CD4-positive, alpha-beta T cell treated with Interleukin-21 for 1 hour (primary cell): Measurements from ENCODE around the gene TTLL9.

ENCODE experiments used
- DNase-seq: peaks from one replicate; pipeline ENCODE4 v3.0.0-alpha.2; 2020

The TTLL9 gene

DNA sequence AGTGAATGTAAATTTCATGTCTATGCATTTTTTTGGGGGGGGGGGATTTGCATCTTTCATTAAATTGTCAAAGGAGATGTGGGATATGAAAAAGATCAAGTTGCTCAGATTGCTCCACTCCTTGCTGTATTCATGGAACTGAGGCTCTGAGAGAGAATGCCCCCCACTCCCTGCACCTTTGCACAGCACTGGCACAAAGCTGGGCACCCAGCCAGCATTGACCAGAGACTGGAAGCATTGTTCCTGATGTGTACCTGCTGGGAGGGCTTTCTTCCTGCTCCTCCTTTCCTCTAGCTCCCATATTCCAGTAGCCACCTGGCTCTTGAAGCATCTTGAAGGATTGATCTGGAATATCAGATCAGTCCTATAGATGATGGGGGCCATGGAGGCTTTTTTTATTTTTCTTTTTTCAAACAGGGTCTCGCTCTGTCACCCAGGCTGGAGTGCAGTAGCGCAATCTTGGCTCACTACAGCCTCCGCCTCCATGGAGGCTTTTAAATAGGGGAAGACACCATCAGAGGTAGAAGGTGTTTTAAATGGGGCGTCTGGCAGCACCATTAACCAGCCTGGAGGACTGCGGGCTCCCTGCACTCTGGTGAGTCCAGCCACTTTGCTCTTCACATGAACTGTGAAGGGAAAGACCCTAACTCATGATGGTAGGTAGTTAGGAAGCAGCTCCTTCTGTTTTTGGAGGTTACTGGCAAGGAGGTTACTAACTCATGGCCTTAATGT lies 11.0 kb upstream of the TTLL9 start:
- no peak for DNase-seq

DNA sequence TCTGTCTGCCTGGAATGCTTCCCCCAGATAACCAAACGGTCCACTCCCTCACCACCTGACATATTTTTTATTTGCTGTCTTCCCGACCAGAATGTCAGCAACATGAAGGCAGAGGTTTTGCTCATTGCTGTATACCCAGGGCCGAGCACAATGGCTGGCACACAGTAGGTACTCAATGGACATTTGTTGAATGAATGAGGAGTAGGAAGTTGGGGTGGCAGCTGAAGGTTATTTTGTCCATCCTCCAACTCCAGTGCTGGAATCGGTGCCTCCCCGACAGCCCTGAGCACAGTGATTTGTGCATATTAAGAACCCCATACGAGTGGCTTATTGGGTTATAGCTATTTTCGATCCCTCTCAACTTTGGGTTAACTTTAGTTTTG lies 10.4 kb upstream of the TTLL9 start:
- DNase-seq = no peak

DNA sequence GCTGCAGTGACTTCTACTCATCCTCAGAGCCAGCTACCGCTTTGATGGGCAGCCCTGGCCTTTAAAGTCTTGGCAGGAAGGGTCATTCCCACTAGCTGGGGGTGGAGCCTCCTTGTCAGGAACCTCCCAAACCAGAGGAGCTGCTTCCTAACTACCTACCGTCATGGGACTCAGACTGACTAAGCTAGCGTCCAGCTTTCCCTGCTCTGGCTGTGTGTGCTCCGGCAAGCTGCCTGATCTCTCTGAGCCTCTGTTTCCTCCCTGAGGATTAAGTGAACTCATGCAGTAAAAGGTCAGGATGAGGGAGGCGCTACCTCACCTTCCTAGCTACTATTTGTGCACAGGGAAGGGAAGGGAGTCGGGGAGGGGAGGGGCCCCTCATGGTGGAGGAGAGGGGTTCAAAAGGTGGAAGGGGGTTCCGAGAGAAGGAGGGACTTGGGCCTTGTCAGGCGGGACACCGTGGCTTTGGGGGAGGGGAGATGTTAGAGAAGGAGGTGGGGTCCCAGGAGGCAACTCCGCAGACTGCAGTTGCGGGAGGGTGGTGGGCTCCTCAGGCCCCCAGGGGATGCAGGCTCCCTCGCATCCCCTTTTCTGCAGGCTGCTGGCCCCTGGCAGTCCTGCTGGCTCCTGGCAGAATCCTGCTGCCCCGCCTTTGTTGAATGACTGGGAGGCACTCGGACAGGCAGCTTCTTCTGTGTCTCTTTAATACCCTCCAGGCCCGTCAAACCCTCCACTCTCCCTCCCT lies 9.9 kb upstream of the TTLL9 start:
- DNase-seq = no peak

DNA sequence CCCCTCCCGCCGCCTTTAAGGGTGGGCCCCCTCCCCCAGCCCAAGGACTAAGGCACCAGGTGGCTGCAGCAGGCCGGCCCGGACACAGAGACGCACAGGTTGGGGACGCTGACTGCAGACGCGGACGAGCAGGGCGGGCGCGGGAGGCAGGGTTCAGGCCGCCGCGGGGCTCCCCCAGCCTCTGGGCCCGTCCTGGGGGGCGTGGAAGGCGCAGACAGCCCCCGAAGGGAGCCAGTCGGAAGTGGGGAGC lies 9.4 kb upstream of the TTLL9 start:
- no peak for DNase-seq

DNA sequence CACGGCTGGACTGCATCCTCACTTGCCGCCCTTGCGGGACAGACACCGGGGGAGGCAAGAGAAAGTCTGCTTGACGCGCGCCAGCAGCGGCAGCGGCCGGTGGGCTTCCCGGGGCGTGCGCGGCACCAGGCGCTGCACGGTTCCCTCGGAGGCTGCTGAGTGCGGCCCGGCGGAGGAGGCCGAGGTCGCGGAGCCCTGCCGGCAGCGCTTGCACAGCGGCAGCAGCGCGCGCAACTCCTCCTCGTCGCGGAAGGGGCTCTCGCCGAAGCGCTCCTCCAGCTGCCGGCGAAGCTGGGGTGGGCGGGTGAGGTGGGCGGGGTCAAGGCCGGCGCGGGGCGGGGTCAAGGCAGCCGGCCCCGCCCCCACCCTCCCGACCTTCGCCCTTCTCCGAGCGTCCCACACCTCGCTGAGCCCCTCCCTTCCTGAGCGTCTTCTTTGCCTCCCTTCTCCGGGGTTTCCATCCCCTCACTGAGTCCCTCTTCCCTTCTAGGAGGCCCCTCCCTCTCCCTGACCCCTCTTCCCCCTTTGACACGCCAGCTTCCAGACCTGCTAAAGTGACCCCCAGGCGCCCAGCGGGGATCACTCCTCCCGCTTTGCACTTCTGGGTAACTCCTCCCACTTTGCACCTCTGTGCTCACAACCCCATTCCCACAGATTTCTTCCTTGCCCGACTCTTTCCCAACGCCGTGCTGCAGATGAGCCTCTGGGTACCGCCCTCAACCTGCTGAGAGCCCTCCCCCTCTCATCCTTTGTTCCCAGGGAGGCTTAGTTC lies 8.9 kb upstream of the TTLL9 start:
- peak; percentile 74 for DNase-seq

DNA sequence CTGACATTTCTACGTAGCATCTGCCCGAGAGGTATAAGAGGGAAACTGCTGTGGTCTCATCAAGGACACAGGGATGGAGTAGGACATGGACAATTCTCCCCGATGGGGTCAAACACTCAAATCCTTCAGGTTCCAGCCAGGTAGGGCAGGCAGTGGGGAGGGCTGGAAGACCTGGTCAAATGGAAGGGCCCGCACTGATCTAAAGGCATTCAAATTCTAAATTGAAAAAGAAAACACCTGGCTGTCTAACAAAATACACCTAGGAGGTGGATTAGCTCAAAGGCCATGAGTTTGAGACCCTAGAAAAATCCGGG lies 8.3 kb upstream of the TTLL9 start:
- DNase-seq = no peak

DNA sequence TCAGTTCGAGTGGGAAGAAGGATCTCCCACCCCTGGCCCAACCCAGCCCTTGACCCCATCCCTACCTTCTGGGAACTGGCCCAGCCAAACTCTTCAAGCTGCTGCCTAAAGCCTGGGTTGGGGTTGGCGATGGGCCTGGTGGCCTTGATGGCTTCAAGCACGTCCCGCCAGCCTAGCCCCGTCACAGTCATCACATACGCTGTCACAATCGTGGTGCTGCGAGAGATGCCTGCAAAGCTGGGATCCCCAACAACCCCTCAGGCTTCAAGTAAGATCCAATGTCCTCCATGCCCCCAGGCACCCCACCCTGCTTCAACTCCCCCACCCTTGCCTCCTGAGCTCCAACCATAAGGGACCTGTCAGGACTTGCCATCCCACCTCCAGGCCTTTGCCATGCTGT lies 7.9 kb upstream of the TTLL9 start:
- no peak for DNase-seq

DNA sequence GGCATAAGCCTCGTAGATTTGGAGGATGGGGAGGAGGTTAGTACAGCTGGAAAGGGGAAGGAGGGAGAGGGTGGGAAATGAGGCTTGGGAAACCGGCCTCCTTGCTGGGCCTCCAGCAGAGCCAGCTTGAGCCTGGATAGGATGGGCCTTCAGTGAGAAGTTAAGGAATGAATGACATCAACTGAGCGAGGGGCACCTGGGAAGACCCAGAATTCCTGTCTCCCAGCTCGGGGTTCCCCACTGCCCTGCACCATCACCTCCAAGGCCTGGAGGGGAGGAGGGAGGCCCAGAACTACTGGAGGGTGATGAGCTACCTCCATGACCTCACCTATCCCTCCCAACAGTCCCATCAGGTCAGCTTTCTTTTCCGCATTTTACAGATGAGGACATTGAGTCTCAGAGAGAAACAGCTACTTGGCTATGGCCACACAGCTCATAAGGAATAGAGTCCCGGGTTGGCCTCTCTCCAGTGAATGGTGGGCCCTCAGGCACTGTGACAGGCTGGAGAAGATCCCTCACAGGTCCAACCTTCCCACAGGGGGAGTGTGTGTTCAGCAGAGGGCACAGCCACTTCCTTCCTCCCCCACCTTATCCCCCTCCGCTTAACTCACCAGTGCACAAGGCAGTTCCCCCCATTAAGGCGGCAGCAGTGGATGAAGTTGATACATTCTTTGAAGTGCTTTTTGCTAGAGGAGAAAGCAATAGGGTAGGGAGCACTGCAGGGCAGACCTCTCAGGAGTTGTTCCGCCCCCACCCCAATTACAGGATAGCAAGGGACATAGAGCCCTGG lies 6.9 kb upstream of the TTLL9 start:
- DNase-seq = no peak

DNA sequence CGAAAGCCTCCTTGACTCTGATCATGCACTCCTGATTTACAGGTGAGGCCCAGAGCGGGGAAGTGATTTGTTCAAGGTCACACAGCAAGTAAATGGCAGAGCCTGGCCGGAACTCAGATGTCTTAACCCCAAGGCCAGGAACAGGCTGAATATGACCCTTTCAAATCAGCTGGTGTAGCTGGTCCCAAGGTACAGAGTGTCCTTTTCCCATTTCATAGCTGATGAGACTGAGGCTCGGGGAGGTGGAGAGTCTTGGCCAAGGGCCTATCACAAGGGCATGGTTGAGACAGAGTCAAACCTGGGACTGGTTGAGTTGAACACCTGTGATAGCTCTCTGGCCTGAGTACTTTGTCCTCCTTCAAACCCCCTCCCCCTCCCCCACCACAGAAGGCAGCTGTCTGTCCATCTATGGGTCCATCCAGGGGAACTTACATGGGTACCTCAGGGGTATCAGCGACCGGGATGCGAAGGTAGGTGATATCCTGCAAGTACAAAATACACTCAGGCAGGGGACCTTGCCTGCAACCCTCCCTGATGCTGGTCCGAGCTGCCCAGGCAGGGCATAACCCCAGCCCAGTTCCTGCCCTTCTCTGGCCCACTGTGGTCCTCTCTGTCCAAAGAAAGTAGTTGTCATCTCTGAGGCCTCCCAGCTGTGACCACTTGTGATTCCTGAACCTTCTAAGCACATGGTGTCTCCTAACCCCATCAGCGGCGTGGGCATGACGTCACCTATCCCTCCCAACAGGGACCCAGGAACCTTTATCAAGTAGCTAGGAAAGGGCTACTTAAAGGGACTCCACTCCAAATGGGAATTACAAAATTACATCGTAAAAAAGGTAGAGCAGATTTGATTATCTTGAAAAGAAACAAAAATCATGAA lies 5.7 kb upstream of the TTLL9 start:
- no peak for DNase-seq

DNA sequence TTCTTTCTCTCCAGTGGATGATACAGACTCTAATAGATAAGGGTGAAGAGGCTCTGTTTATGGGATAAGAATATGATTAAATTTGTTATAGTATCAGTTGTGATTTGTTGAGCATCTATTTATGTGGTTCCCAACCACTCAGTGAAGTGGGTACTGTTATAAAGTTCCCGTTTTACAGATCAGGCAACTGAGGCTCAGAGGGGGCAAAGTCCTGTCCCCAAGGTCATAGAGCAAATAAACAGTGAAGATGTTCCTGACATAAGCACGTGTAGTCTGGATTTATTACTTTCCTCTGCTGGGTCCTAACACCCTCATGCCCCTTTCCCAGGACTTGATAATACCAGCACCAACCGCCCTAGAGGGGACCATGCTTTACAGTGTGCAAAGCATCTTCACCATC lies 4.2 kb upstream of the TTLL9 start:
- no peak for DNase-seq

DNA sequence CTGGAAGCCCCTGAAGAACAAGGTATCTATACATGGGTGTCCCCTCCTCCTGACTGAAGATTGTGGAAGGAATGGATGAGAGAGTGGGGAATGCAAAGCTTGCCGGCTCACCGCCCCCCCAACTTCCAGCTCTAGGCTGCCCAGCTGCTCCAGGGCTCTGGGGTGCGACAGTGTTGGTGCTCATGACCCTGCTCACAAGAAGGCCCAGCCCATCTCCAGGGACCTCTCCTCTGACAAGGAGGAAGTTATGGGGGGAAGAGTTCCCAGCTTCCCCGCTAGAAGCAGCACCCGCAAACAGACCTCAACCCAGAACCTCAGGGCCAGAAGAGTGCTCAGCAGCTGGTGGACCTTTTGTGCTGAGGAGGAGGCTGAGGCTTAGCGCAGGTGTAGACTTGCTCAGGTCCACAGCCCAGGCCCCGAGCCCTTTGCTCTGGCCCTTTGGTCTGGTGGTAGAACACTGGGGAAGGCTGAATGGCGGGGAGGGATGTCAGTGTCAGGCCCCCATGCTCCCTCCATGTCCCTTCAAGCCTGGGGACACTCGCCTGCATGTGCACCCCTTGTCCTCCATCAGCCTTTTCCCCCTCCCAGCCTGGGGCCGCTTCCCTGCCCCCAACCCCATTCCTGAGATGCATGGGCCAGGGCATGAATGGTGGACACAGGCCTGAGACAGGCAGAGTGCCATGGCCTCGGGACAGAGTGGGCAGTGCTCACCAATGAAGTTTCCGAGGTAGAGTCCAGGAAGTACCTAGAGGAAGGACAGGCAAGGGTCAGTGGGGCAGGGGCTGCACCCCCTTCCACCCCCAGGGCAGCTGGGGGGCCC lies 1.4 kb upstream of the TTLL9 start:
- no peak for DNase-seq

DNA sequence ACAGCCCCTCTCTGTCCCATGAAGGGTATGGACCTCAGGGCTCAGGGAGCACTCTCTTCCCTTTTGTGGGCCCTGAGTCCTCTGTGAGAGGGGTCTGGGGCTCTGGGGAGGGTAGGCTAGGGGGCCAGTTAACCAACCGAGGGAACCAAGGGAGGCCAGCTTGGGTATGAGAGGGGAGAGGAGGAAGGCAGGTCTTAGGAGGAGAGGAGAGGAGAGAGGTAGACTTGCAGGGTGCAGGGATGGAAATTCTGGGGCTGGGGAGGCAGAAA lies 827 bp upstream of the TTLL9 start:
- no peak for DNase-seq

DNA sequence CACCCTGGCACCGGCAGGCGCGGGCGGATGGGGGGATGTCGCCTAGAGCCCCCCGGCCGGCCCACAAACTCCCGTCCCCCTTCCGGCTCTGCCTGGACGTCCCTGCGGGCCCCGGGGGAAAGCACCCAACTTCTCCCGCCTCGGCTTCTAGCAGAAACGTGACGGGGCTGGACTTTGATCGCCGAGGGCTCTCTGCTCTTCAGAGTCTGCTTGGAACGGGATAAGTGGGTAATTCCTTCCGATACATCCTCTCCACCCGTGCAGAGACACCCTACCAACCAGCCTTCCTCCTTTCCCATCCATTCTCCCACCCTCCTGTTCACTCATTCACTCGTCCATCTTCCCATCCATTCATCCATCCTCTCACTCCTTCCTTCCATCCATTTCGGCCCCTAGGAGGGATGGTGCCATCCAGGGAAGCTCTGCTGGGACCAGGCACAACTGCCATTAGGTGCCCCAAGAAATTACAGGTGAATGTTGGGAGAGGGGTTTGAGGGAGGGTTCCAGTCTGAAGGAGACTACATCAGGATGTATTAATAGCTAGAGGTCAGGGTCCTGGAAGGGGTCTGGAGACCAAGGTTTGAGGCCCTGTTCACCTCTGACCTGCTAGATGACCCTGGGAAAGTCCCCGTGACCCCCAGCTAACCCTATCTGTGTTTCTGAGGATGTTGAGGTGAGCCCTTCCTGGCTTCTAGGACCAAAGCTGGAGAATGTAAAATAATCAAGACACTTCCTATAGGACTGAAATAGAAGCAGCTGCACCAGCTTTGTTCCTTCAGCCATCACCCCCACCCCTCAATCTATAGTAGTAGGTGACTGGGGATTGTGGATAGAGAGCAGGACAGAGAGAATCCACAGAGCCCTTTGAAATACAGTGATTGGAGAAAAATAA lies 538 bp downstream of the TTLL9 start:
- no peak for DNase-seq

DNA sequence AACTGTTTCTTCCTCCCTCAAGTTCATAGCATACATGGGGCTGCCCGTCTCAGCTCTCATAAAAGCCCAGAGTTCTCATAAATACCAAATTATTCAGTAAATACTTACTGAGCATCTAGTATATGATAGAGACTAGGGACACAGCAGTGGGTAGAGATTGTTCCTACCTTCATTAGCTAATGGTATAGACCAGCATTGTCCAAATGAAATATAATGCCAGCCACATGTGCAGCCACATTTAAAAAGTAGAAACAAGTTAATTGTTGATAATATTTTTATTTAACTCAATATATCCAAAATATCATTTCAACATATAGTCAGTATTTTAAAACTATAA lies 1.2 kb downstream of the TTLL9 start:
- DNase-seq = no peak

DNA sequence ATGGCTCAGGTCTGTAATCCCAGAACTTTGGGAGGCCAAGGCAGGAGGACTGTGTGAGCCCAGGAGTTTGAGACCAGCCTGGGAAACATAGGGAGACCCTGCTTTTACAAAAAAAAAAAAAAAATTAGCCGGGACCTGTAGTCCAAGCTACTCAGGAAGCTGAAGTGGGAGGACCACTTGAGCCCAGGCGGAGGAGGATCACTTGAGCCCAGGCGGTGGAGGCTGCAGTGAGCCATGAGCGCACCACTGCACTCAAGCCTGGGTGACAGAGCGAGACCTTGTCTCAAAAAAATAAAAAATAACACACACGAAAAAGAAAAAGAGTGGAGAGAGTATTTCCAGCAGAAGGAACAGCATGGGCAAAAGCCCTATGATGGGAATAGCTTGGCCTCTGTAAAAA lies 2.0 kb downstream of the TTLL9 start:
- DNase-seq = no peak

DNA sequence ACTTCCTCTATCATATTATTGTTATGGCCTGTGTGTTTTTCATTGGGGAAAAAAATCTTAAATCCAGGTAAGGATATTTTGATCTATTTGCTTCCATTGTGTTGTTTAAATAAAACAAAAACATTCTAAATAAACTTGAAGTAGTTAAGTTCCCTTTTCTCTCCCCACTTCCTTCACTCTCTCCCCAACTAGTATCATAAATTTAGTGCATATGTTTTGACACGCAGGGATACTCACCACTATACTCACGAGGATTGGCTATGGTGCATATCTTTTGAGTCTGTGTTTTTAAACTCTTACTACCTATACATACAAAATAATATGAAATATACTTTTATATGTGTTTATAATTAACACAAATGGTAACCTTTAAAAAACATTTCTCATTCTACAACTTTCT lies 5.2 kb downstream of the TTLL9 start:
- no peak for DNase-seq

DNA sequence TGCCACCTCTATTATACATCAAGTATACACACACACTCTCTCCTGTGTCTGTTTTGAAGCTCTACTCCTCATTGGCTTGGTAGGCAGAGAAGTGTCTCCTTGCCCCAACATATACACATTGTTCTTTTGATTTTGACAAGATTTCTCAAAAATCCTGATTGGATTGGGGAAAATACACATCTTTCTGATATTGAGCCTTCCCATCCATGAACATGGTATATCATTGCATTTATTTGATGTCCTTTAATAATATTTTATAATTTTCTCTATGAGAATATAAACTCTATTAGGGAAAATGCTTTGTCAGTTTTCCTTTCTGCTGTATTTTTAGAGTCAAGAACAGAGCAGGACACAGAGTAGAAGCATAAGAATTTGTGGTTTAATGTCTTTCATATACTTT lies 7.2 kb downstream of the TTLL9 start:
- DNase-seq = no peak

DNA sequence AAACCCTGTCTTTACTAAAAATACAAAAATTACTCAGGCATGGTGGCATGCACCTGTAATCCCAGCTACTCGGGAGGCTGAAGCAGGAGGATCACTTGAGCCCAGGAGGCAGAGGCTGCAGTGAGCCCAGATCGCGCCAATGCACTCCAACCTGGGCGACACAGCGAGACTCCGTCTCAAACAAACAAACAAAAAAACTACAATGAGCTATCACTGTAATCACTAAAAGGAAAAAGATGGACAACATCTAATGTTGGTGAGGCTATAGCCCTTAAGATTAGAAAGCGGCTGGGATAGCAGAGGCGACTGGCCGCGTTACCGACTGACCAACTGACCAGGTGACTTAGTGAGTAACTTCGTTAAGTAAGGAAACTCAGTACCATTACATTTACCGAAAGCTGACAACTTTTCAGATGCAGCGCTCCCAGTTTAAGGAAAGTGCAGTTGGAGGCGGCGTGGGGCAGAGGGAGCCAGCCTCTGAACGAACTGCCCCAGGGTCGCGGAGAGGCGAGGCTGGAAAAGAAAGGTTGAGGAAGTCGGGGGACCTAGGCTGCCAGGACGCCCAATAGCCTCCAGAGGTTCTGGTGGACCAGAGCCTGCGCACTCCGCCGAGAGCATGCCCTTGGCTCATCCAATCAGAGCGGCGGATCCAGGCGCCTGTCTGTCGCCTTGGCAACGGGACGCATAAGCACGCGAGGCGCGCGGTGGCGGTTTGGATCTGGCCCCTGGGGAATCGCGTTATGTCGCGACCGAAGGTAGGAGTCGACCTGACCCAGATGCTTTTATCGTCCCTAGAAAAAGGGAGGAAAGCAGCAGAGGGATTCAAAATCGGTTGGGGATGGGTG lies 8.9 kb downstream of the TTLL9 start:
- peak; percentile 85 for DNase-seq

DNA sequence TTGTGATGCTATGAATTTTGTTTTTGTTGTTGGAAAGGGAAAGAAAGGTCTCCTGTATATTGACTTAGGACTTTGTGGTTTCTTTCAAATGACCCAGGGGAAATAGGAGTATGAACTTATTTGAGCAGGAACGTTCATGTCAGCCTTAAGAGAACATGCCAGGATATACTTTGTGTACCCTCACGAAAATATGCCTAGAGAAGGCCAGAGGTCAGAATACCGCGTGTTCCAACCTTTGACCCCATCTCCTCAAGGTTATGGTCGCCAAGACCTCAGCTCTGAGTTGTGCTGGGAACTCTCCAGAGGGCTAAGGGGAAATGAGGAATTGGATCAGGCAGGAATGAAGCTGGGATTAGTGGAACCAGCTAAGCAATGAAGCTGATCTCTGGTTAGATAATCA lies 11.5 kb downstream of the TTLL9 start:
- no peak for DNase-seq

DNA sequence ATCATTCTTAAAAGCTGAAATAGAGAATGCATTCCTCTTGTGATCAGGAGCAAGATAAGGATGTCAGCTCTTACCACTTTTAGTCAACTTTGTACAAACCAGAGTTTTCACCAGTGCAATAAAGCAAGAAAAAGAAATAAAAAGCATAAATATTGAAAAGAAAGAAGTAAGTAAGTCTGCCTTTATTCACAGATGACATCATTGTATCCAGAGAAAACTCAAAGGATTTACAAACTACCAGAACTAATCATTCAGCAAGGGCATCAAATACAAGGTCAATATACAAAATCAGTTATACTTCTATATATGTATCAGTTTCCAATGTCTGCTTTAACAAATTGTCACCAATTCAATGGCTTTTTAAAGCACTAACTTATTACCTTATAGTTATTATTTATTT lies 13.4 kb downstream of the TTLL9 start:
- DNase-seq = no peak
